ENCODE data around the gene CDC5L. TPM values are rescaled to one million over a fixed set of nuclear protein-coding genes. Genes with fewer than 3 reads are reported as not detected.

CDC5L gene
- polyA plus RNA-seq, 1 of the 3 experiments (the other 2 are of a cell fraction): 6.0 TPM

- H3K27me3 ChIP-seq (ENCODE audit: insufficient read depth): no peaks in the 10 kb centered on the region
- no peak overlapping the region for H2AFZ ChIP-seq (ENCODE audit: low read depth)
- H3K9me3 ChIP-seq: no peaks in the 10 kb centered on the region
- WGBS (ENCODE audit: low lambda C conversion rate): 38% methylated on average over 4 of the region's 4 CpGs
- POLR2A ChIA-PET: no interaction called here
- no peak overlapping the region for H3K4me3 ChIP-seq (ENCODE audit: low read depth in 2 of 2, low read length in 1 of 2)
- peak overlapping the region in 1 of 2 experiments; percentile 56; a peak in 2 of 4 replicates for H3K27ac ChIP-seq (ENCODE audit: low read depth in 2 of 2, low read length in 1 of 2)
- H3K4me2 ChIP-seq: 0 out of 2 replicates have a peak overlapping the region, but pooled peaks have one; percentile 4
- CTCF ChIA-PET: interaction anchor here (0.8 to 16.7 kb wide), 4 partner anchors 13 to 185 kb away, joined by 4 to 222 read pairs (median 6); no protein-coding TSS in a partner anchor
- no peaks in the 10 kb centered on the region for H3K9me2 ChIP-seq
- H4K20me1 ChIP-seq (ENCODE audit: insufficient read depth): no peaks in the 10 kb centered on the region
- H3K9ac ChIP-seq: peak overlapping the region; percentile 15; the same call in 1 of the 2 replicates
- H3K79me2 ChIP-seq (ENCODE audit: insufficient read depth): no peaks in the 10 kb centered on the region
- no peak for DNase-seq
- peaks cover 0 to 4% of the 10 kb centered on the region in 2 experiments; a peak in 2 of 4 replicates for H3K4me1 ChIP-seq (ENCODE audit: control insufficient read depth in 1 of 2, insufficient read depth in 2 of 2, low read depth in 1 of 2, low read length in 1 of 2)
- peaks cover 14% of the 10 kb centered on the region for H3F3A ChIP-seq (replicated peaks; ENCODE audit: insufficient read depth)
- TF ChIP-seq PBX3 (IDR thresholded peaks at IDR 0.05) (peak; percentile 50), IRF3 (IDR thresholded peaks at IDR 0.05; ENCODE audit: low read depth, low read length) (no peak), FOSL2 (IDR thresholded peaks at IDR 0.05; ENCODE audit: borderline replicate concordance, low read depth) (peak; percentile 75; the same call in 1 of the 2 replicates), MAX (IDR thresholded peaks at IDR 0.05; ENCODE audit: low read depth) (no peak), JUND (IDR thresholded peaks at IDR 0.05) (peak; percentile 61), EZH2phosphoT487 (IDR thresholded peaks at IDR 0.05; ENCODE audit: borderline replicate concordance, low read depth) (no peak), ELF1 (IDR thresholded peaks at IDR 0.05) (no peak), RFX5 (IDR thresholded peaks at IDR 0.05; ENCODE audit: low read length) (no peak), EP300 (IDR thresholded peaks at IDR 0.05; ENCODE audit: borderline replicate concordance in 1 of 2, low read depth in 1 of 2, low read length in 1 of 2) (peak in 1 of 2 experiments; percentile 58; a peak in 1 of 4 replicates), REST (IDR thresholded peaks at IDR 0.05; ENCODE audit: low read depth, low read length) (no peak), GATA2 (CRISPR knock-in tag; IDR thresholded peaks at IDR 0.05) (no peak), TCF12 (IDR thresholded peaks at IDR 0.05) (peak; percentile 58), FOXM1 (IDR thresholded peaks at IDR 0.05; ENCODE audit: low read depth) (0 out of 2 replicates have a peak, but pooled peaks have one; percentile 28), RCOR1 (IDR thresholded peaks at IDR 0.05; ENCODE audit: low read length) (no peak), RXRA (IDR thresholded peaks at IDR 0.05; ENCODE audit: borderline replicate concordance, low read depth) (peak; percentile 12; the same call in 1 of the 2 replicates), TAF1 (IDR thresholded peaks at IDR 0.05; ENCODE audit: borderline replicate concordance, low read depth, low read length) (no peak), USF1 (IDR thresholded peaks at IDR 0.05; ENCODE audit: borderline replicate concordance, low read depth) (no peak), USF2 (IDR thresholded peaks at IDR 0.05; ENCODE audit: borderline replicate concordance, low read depth, low read length) (no peak), CHD2 (IDR thresholded peaks at IDR 0.05; ENCODE audit: low read length, partially characterized antibody) (no peak), YY1 (IDR thresholded peaks at IDR 0.05; ENCODE audit: low read depth) (no peak), TEAD4 (IDR thresholded peaks at IDR 0.05; ENCODE audit: borderline replicate concordance, insufficient read depth) (no peak), NRF1 (IDR thresholded peaks at IDR 0.05; ENCODE audit: low read depth, low read length) (no peak), NFIC (IDR thresholded peaks at IDR 0.05; ENCODE audit: borderline replicate concordance) (peak; percentile 46; the same call in 1 of the 2 replicates), RAD21 (IDR thresholded peaks at IDR 0.05; ENCODE audit: low read length) (no peak), MXI1 (IDR thresholded peaks at IDR 0.05; ENCODE audit: low read depth, low read length) (no peak)
- H3K36me3 ChIP-seq (replicated peaks in 1 of 2; ENCODE audit: control insufficient read depth in 1 of 2, insufficient read depth in 2 of 2, low read length in 1 of 2): peaks cover 14 to 31% of the 10 kb centered on the region in 2 experiments
Measured at GRCh38 chr6:44452725-44453124, 65.2 kb downstream of the CDC5L start.

Measured in SK-N-SH (cell line).